HepG2 (cell line): ENCODE data around the gene ZNF474. TPM values are rescaled to one million over a fixed set of nuclear protein-coding genes. Genes with fewer than 3 reads are reported as not detected.

ENCODE experiments used
- ATAC-seq: fragments of 200-7000 bp; cut with Tn5 transposase; 3 replicates; pipeline ENCODE4 v1.9.1; 2020; ENCODE audit warnings: mild to moderate bottlenecking, moderate library complexity
- BruUV-seq: library from RNA; stranded (reverse); fragments of 400-500 nt; replicated peaks from 2 replicates; lab custom pipeline; 2021; lab: Mats Ljungman, UMichigan
- CTCF ChIA-PET: fragments of 300-600 bp; formaldehyde crosslinking; extraction: SDS; loops from one replicate; lab custom pipeline; 2021; ENCODE audit warnings: low total read pairs, inconsistent platforms, low intra/inter-chr PET ratio; lab: Yijun Ruan, JAX
- POLR2A ChIA-PET: fragments of 350-600 bp; sonication (Branson Sonifier 250); formaldehyde crosslinking; loops from one replicate; lab custom pipeline; 2020; ENCODE audit warnings: antibody characterized with exemption, inconsistent platforms; lab: Yijun Ruan, JAX
- DNase-seq: peaks from one replicate; pipeline ENCODE4 v3.0.0-alpha.2; 2015; ENCODE audit warnings: low spot score
- FAIRE-seq: peaks from 3 replicates; lab custom pipeline; 2011; peaks lifted over from hg19 to GRCh38; lab: Jason Lieb, UNC
- H2AFZ ChIP-seq: one replicate; pipeline ENCODE4 v1.6.1; 2011; ENCODE audit warnings: low read length, inconsistent platforms
- H3K27ac ChIP-seq: fragments of 300-600 bp; 3 replicates; pipeline ENCODE4 v1.8.0; 2011; ENCODE audit warnings: mixed run types, mild to moderate bottlenecking, mixed read lengths, low read length, inconsistent platforms; ENCODE audit not compliant: insufficient read depth; ENCODE audit errors: extremely low read length
- H3K27me3 ChIP-seq, 2 experiments: fragments of 200-600 bp in 1 of 2; 2 replicates in 1 of 2; 3 replicates in 1 of 2; pipeline versions ENCODE4 v1.6.0 to v1.8.0; 2011; ENCODE audit warnings: low read length in 2 of 2, mild to moderate bottlenecking in 2 of 2, moderate library complexity in 2 of 2, inconsistent platforms in 1 of 2; ENCODE audit not compliant: insufficient read depth in 2 of 2, control insufficient read depth in 1 of 2
- H3K36me3 ChIP-seq, 2 experiments: fragments of 200-600 bp in 1 of 2; replicated peaks in 1 of 2; 2 replicates in 1 of 2; 3 replicates in 1 of 2; pipeline versions ENCODE4 v1.5.1 to v1.8.0; 2011; ENCODE audit warnings: low read length in 2 of 2, inconsistent platforms in 1 of 2; ENCODE audit not compliant: insufficient read depth in 2 of 2, control insufficient read depth in 1 of 2
- H3K4me1 ChIP-seq: 2 replicates; pipeline ENCODE4 v1.5.1; 2012; ENCODE audit warnings: low read length, inconsistent platforms; ENCODE audit not compliant: insufficient read depth
- H3K4me2 ChIP-seq: 2 replicates; pipeline ENCODE4 v1.6.0; 2011; ENCODE audit warnings: low read depth, low read length, inconsistent platforms
- H3K4me3 ChIP-seq, 3 experiments: fragments of 200-600 bp in 1 of 3; sonication (generic), shearing (Covaris generic) in 1 of 3; replicated peaks in 1 of 3; 2 replicates each; pipeline ENCODE4 v1.5.1; 2011 to 2016; ENCODE audit warnings: low read length in 3 of 3, inconsistent platforms in 2 of 3, low read depth in 2 of 3, mild to moderate bottlenecking in 2 of 3, control low read depth in 1 of 3, mixed read lengths in 1 of 3; ENCODE audit not compliant: insufficient read depth in 1 of 3
- H3K79me2 ChIP-seq: one replicate; pipeline ENCODE4 v1.6.1; 2011; ENCODE audit warnings: low read length, inconsistent platforms; ENCODE audit not compliant: insufficient read depth
- H3K9ac ChIP-seq: 2 replicates; pipeline ENCODE4 v1.6.0; 2011; ENCODE audit warnings: mild to moderate bottlenecking, low read depth, low read length, inconsistent platforms; ENCODE audit not compliant: insufficient read depth
- H3K9me3 ChIP-seq: 2 replicates; pipeline ENCODE4 v1.5.1; 2012; ENCODE audit warnings: mild to moderate bottlenecking, low read length
- H4K20me1 ChIP-seq: 2 replicates; pipeline ENCODE4 v1.6.0; 2011; ENCODE audit warnings: inconsistent platforms, mild to moderate bottlenecking, low read length, moderate library complexity; ENCODE audit not compliant: insufficient read depth
- ATF7-NPFF ChIP-seq: sonication (generic); formaldehyde crosslinking; IDR thresholded peaks from 2 replicates; pipeline ENCODE4 v1.8.1; 2023; ENCODE audit warnings: mild to moderate bottlenecking, low read depth, missing genetic modification reagents, moderate library complexity
- HOXD1 ChIP-seq: sonication (generic); formaldehyde crosslinking; IDR thresholded peaks from 2 replicates; pipeline ENCODE4 v1.5.0; 2020; ENCODE audit warnings: missing genetic modification reagents
- KDM1A ChIP-seq: IDR thresholded peaks from 2 replicates; pipeline ENCODE4 v1.6.1; 2016; ENCODE audit warnings: missing compliant biosample characterization
- NFATC3 ChIP-seq: sonication (generic); formaldehyde crosslinking; IDR thresholded peaks from 2 replicates; pipeline ENCODE4 v1.5.1; 2020; ENCODE audit warnings: mild to moderate bottlenecking, missing genetic modification reagents
- ZNF207 ChIP-seq: fragments of 450-650 bp; IDR thresholded peaks from 2 replicates; pipeline ENCODE4 v1.6.1; 2016; ENCODE audit warnings: antibody characterized with exemption, borderline replicate concordance
- ZNF34 ChIP-seq: sonication (generic); formaldehyde crosslinking; IDR thresholded peaks from 2 replicates; pipeline ENCODE4 v1.4.0; 2020; ENCODE audit warnings: mild to moderate bottlenecking, missing genetic modification reagents, borderline replicate concordance
- ZNF484 ChIP-seq: sonication (generic); formaldehyde crosslinking; IDR thresholded peaks from 2 replicates; pipeline ENCODE4 v1.5.1; 2020; ENCODE audit warnings: mild to moderate bottlenecking, low read depth, missing genetic modification reagents, borderline replicate concordance
- ZNF496 ChIP-seq: sonication (generic); formaldehyde crosslinking; IDR thresholded peaks from 2 replicates; pipeline ENCODE4 v1.8.1; 2023; ENCODE audit warnings: mild to moderate bottlenecking, moderate library complexity, missing genetic modification reagents; ENCODE audit not compliant: insufficient replicate concordance
- WGBS: methylation state at CpG from one replicate; pipeline ENCODE4 v1.1.6; 2017; ENCODE audit warnings: low lambda C conversion rate; 5-methylcytosine and 5-hydroxymethylcytosine counted together
- in situ Hi-C: cut with HindIII; loops from 2 replicates; pipeline ENCODE4 v1.10.0; 2017; ENCODE audit warnings: low pct_unique_long_range_greater_than_20kb; ENCODE audit not compliant: extremely low pct_ligation_motif_present
- intact Hi-C: fragments of 100-400 bp; cut with micrococcal nuclease; formaldehyde crosslinking; loops from one replicate; pipeline ENCODE4 v1.10.0; 2022; ENCODE audit not compliant: unreplicated experiment
- polyA plus RNA-seq, 8 experiments: library from polyadenylated mRNA; depleted of rRNA in 3 of 8; stranded (reverse) in 7 of 8; unstranded in 1 of 8; fragments of >200 nt; fragmentation: Illumina TruSeq in 4 of 8; extraction: Trizol in 4 of 8; gene quantifications; 2 replicates each; pipeline versions ENCODE4 v1.2.1 to v1.2.3, GENCODE V29; 2011 to 2016; ENCODE audit warnings: low read depth in 4 of 8, missing spikeins in 1 of 8, mixed read lengths in 1 of 8; ENCODE audit not compliant: insufficient read depth in 1 of 8
- total RNA-seq, 5 experiments: library from RNA; depleted of rRNA; stranded (reverse); fragments of >200 nt; fragmentation: Illumina TruSeq; extraction: Trizol; gene quantifications; 2 replicates each; pipeline ENCODE4 v1.2.3, GENCODE V29; 2016; ENCODE audit warnings: low read depth in 1 of 5
- TF ChIP-seq, protein P1 (sequence below): sonication (generic); formaldehyde crosslinking; IDR thresholded peaks from 2 replicates; pipeline ENCODE4 v1.4.0; 2020; ENCODE audit warnings: mild to moderate bottlenecking, missing genetic modification reagents, borderline replicate concordance
- TF ChIP-seq, protein P2 (sequence below): sonication (generic); formaldehyde crosslinking; IDR thresholded peaks from 2 replicates; pipeline ENCODE4 v1.5.0; 2020; ENCODE audit warnings: mild to moderate bottlenecking, missing genetic modification reagents

Gene ZNF474
- total and polyA plus RNA-seq, 2 of the 13 experiments (the other 11 are each of a cell fraction or from before 2014, with no cell fraction given): 0.07 TPM; not detected in 1

GRCh38 chr5:122180146-122180712 lies 50.9 kb downstream of the ZNF474 start:
- no peak overlapping the region for H3K4me3 ChIP-seq
- no peak overlapping the region for H3K27ac ChIP-seq
- no peaks in the 10 kb centered on the region for H3K9me3 ChIP-seq
- no peaks in the 10 kb centered on the region for H3K36me3 ChIP-seq
- CTCF ChIA-PET: no interaction called here
- H3K4me1 ChIP-seq: no peaks in the 10 kb centered on the region
- no TSS peak for BruUV-seq
- no peak overlapping the region for H3K9ac ChIP-seq
- POLR2A ChIA-PET: no interaction called here
- no peak overlapping the region for H2AFZ ChIP-seq
- H4K20me1 ChIP-seq: no peaks in the 10 kb centered on the region
- no peak for ATAC-seq
- FAIRE-seq: no peak
- TF ChIP-seq ATF7-NPFF (CRISPR knock-in tag) (no peak), ZNF34 (CRISPR knock-in tag) (no peak), ZNF496 (CRISPR knock-in tag) (no peak), KDM1A (CRISPR knock-in tag) (no peak), ZNF484 (CRISPR knock-in tag) (no peak), HOXD1 (CRISPR knock-in tag) (no peak), ZNF207 (no peak), NFATC3 (CRISPR knock-in tag) (no peak)
- TF ChIP-seq, protein P1, sequence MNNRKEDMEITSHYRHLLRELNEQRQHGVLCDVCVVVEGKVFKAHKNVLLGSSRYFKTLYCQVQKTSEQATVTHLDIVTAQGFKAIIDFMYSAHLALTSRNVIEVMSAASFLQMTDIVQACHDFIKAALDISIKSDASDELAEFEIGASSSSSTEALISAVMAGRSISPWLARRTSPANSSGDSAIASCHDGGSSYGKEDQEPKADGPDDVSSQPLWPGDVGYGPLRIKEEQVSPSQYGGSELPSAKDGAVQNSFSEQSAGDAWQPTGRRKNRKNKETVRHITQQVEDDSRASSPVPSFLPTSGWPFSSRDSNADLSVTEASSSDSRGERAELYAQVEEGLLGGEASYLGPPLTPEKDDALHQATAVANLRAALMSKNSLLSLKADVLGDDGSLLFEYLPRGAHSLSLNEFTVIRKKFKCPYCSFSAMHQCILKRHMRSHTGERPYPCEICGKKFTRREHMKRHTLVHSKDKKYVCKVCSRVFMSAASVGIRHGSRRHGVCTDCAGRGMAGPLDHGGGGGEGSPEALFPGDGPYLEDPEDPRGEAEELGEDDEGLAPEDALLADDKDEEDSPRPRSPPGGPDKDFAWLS (CRISPR knock-in tag): no peak
- TF ChIP-seq, protein P2, sequence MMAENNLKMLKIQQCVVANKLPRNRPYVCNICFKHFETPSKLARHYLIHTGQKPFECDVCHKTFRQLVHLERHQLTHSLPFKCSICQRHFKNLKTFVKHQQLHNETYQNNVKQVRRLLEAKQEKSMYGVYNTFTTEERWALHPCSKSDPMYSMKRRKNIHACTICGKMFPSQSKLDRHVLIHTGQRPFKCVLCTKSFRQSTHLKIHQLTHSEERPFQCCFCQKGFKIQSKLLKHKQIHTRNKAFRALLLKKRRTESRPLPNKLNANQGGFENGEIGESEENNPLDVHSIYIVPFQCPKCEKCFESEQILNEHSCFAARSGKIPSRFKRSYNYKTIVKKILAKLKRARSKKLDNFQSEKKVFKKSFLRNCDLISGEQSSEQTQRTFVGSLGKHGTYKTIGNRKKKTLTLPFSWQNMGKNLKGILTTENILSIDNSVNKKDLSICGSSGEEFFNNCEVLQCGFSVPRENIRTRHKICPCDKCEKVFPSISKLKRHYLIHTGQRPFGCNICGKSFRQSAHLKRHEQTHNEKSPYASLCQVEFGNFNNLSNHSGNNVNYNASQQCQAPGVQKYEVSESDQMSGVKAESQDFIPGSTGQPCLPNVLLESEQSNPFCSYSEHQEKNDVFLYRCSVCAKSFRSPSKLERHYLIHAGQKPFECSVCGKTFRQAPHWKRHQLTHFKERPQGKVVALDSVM: no peak
- TF ChIP-seq, all 625 proteins: peak for 0
- in situ Hi-C loops (no loop called here), intact Hi-C loops (no loop called here)
- 23% methylated on average over 6 of the region's 6 CpGs for WGBS
- no peak for DNase-seq
- no peaks in the 10 kb centered on the region for H3K79me2 ChIP-seq
- H3K4me2 ChIP-seq: no peak overlapping the region
- H3K27me3 ChIP-seq: no peaks in the 10 kb centered on the region
